Measurements from ENCODE around the gene LMLN.

The LMLN gene

GRCh38 chr3:197970588-197970987, 10.6 kb downstream of the LMLN start:
- Histone ChIP-seq H3K4me3 (ENCODE audit: insufficient read length, low read depth) (no peak overlapping the region), H3K27me3 (ENCODE audit: insufficient read depth, insufficient read length) (no peaks in the 10 kb centered on the region), H3K36me3 (ENCODE audit: insufficient read depth, insufficient read length, low read length) (peaks cover 4% of the 10 kb centered on the region), H3K9me3 (ENCODE audit: insufficient read depth, low read length) (peaks cover 50% of the 10 kb centered on the region), H3K4me1 (ENCODE audit: insufficient read depth, insufficient read length) (no peaks in the 10 kb centered on the region), H3K9ac (ENCODE audit: insufficient read length, low read depth) (no peak overlapping the region)
- no peak for TF ChIP-seq YY1 (IDR thresholded peaks at IDR 0.05; ENCODE audit: insufficient read depth, insufficient read length)
- no peak for TF ChIP-seq SUZ12 (IDR thresholded peaks at IDR 0.05; ENCODE audit: extremely low read depth, insufficient read depth, insufficient read length)
- TF ChIP-seq ZNF274 (IDR thresholded peaks at IDR 0.05; ENCODE audit: low read depth, low read length), result no peak
- DNase-seq (ENCODE audit: low read depth, low spot score), result no peak

GRCh38 chr3:197974016-197974415, 14.0 kb downstream of the LMLN start:
- H3K27me3 ChIP-seq (ENCODE audit: insufficient read depth, insufficient read length), result no peaks in the 10 kb centered on the region
- no peak overlapping the region for H3K4me3 ChIP-seq (ENCODE audit: insufficient read length, low read depth)
- H3K36me3 ChIP-seq (ENCODE audit: insufficient read depth, insufficient read length, low read length), result peaks cover 12% of the 10 kb centered on the region
- no peak overlapping the region for H3K9ac ChIP-seq (ENCODE audit: insufficient read length, low read depth)
- TF ChIP-seq YY1 (IDR thresholded peaks at IDR 0.05; ENCODE audit: insufficient read depth, insufficient read length) (no peak), SUZ12 (IDR thresholded peaks at IDR 0.05; ENCODE audit: extremely low read depth, insufficient read depth, insufficient read length) (no peak), ZNF274 (IDR thresholded peaks at IDR 0.05; ENCODE audit: low read depth, low read length) (no peak)
- no peak for DNase-seq (ENCODE audit: low read depth, low spot score)
- peaks cover 33% of the 10 kb centered on the region; the same call in 1 of the 2 replicates for H3K9me3 ChIP-seq (ENCODE audit: insufficient read depth, low read length)
- H3K4me1 ChIP-seq (ENCODE audit: insufficient read depth, insufficient read length), result no peaks in the 10 kb centered on the region

GRCh38 chr3:197975311-197975710, 15.3 kb downstream of the LMLN start:
- Histone ChIP-seq H3K36me3 (ENCODE audit: insufficient read depth, insufficient read length, low read length) (peaks cover 14% of the 10 kb centered on the region), H3K9me3 (ENCODE audit: insufficient read depth, low read length) (peaks cover 25% of the 10 kb centered on the region; the same call in 1 of the 2 replicates), H3K4me1 (ENCODE audit: insufficient read depth, insufficient read length) (no peaks in the 10 kb centered on the region), H3K4me3 (ENCODE audit: insufficient read length, low read depth) (no peak overlapping the region), H3K27me3 (ENCODE audit: insufficient read depth, insufficient read length) (no peaks in the 10 kb centered on the region), H3K9ac (ENCODE audit: insufficient read length, low read depth) (no peak overlapping the region)
- TF ChIP-seq YY1 (IDR thresholded peaks at IDR 0.05; ENCODE audit: insufficient read depth, insufficient read length) (no peak), SUZ12 (IDR thresholded peaks at IDR 0.05; ENCODE audit: extremely low read depth, insufficient read depth, insufficient read length) (no peak), ZNF274 (IDR thresholded peaks at IDR 0.05; ENCODE audit: low read depth, low read length) (no peak)
- no peak for DNase-seq (ENCODE audit: low read depth, low spot score)

- no peak overlapping the region for H3K4me3 ChIP-seq (ENCODE audit: insufficient read length, low read depth)
- no peaks in the 10 kb centered on the region for H3K9me3 ChIP-seq (ENCODE audit: insufficient read depth, low read length)
- TF ChIP-seq ZNF274 (IDR thresholded peaks at IDR 0.05; ENCODE audit: low read depth, low read length) (no peak), SUZ12 (IDR thresholded peaks at IDR 0.05; ENCODE audit: extremely low read depth, insufficient read depth, insufficient read length) (no peak), YY1 (IDR thresholded peaks at IDR 0.05; ENCODE audit: insufficient read depth, insufficient read length) (no peak)
- no peak overlapping the region for H3K9ac ChIP-seq (ENCODE audit: insufficient read length, low read depth)
- H3K27me3 ChIP-seq (ENCODE audit: insufficient read depth, insufficient read length), result no peaks in the 10 kb centered on the region
- H3K36me3 ChIP-seq (ENCODE audit: insufficient read depth, insufficient read length, low read length), result peaks cover 3% of the 10 kb centered on the region
- no peaks in the 10 kb centered on the region for H3K4me1 ChIP-seq (ENCODE audit: insufficient read depth, insufficient read length)
- DNase-seq (ENCODE audit: low read depth, low spot score), result no peak
These were observed 23.1 kb downstream of the LMLN start for GRCh38 chr3:197983076-197983475.

GRCh38 chr3:197989651-197990050, 29.6 kb downstream of the LMLN start:
- DNase-seq (ENCODE audit: low read depth, low spot score), result no peak
- no peaks in the 10 kb centered on the region for H3K27me3 ChIP-seq (ENCODE audit: insufficient read depth, insufficient read length)
- no peak overlapping the region for H3K9ac ChIP-seq (ENCODE audit: insufficient read length, low read depth)
- no peaks in the 10 kb centered on the region for H3K4me1 ChIP-seq (ENCODE audit: insufficient read depth, insufficient read length)
- H3K9me3 ChIP-seq (ENCODE audit: insufficient read depth, low read length), result no peaks in the 10 kb centered on the region
- TF ChIP-seq SUZ12 (IDR thresholded peaks at IDR 0.05; ENCODE audit: extremely low read depth, insufficient read depth, insufficient read length) (no peak), YY1 (IDR thresholded peaks at IDR 0.05; ENCODE audit: insufficient read depth, insufficient read length) (no peak), ZNF274 (IDR thresholded peaks at IDR 0.05; ENCODE audit: low read depth, low read length) (no peak)
- H3K4me3 ChIP-seq (ENCODE audit: insufficient read length, low read depth), result no peak overlapping the region
- peaks cover 10% of the 10 kb centered on the region for H3K36me3 ChIP-seq (ENCODE audit: insufficient read depth, insufficient read length, low read length)

- Histone ChIP-seq H3K4me3 (ENCODE audit: insufficient read length, low read depth) (no peak overlapping the region), H3K9ac (ENCODE audit: insufficient read length, low read depth) (no peak overlapping the region), H3K36me3 (ENCODE audit: insufficient read depth, insufficient read length, low read length) (peaks cover 15% of the 10 kb centered on the region), H3K9me3 (ENCODE audit: insufficient read depth, low read length) (no peaks in the 10 kb centered on the region), H3K4me1 (ENCODE audit: insufficient read depth, insufficient read length) (no peaks in the 10 kb centered on the region), H3K27me3 (ENCODE audit: insufficient read depth, insufficient read length) (no peaks in the 10 kb centered on the region)
- TF ChIP-seq SUZ12 (IDR thresholded peaks at IDR 0.05; ENCODE audit: extremely low read depth, insufficient read depth, insufficient read length) (no peak), YY1 (IDR thresholded peaks at IDR 0.05; ENCODE audit: insufficient read depth, insufficient read length) (no peak), ZNF274 (IDR thresholded peaks at IDR 0.05; ENCODE audit: low read depth, low read length) (no peak)
- no peak for DNase-seq (ENCODE audit: low read depth, low spot score)
These were observed 34.7 kb downstream of the LMLN start for GRCh38 chr3:197994736-197995135.

GRCh38 chr3:197996855-197997254, 36.8 kb downstream of the LMLN start:
- H3K4me3 ChIP-seq (ENCODE audit: insufficient read length, low read depth), result no peak overlapping the region
- H3K27me3 ChIP-seq (ENCODE audit: insufficient read depth, insufficient read length), result no peaks in the 10 kb centered on the region
- H3K4me1 ChIP-seq (ENCODE audit: insufficient read depth, insufficient read length), result no peaks in the 10 kb centered on the region
- no peak overlapping the region for H3K9ac ChIP-seq (ENCODE audit: insufficient read length, low read depth)
- H3K9me3 ChIP-seq (ENCODE audit: insufficient read depth, low read length), result no peaks in the 10 kb centered on the region
- H3K36me3 ChIP-seq (ENCODE audit: insufficient read depth, insufficient read length, low read length), result peaks cover 10% of the 10 kb centered on the region
- no peak for TF ChIP-seq SUZ12 (IDR thresholded peaks at IDR 0.05; ENCODE audit: extremely low read depth, insufficient read depth, insufficient read length)
- no peak for TF ChIP-seq ZNF274 (IDR thresholded peaks at IDR 0.05; ENCODE audit: low read depth, low read length)
- no peak for TF ChIP-seq YY1 (IDR thresholded peaks at IDR 0.05; ENCODE audit: insufficient read depth, insufficient read length)
- no peak for DNase-seq (ENCODE audit: low read depth, low spot score)
